ENCODE measurements around the gene SERPINB13. TPM values are rescaled to one million over a fixed set of nuclear protein-coding genes. Genes with fewer than 3 reads are reported as not detected.

The SERPINB13 gene
- polyA plus RNA-seq, 1 donor (not counting 4 experiments of a cell fraction or from before 2014, with no cell fraction given): 44.6 TPM

- Histone ChIP-seq H3K4me3 (ENCODE audit: control insufficient read depth in 2 of 3, extremely low read depth in 1 of 3, insufficient read depth in 2 of 3, low read depth in 1 of 3, low read length in 3 of 3) (no peak overlapping the region), H3K36me3 (ENCODE audit: control insufficient read depth in 2 of 2, extremely low read depth in 1 of 2, insufficient read depth in 2 of 2, low read length in 2 of 2) (peaks cover 0 to 13% of the 10 kb centered on the region in 2 experiments), H3K9ac (ENCODE audit: control insufficient read depth, extremely low read depth, insufficient read depth, low read length) (no peak overlapping the region), H3K4me1 (ENCODE audit: control insufficient read depth, extremely low read depth, insufficient read depth, low read length) (peaks cover 5% of the 10 kb centered on the region), H2AFZ (ENCODE audit: control insufficient read depth, low read length) (no peak overlapping the region), H3K79me2 (ENCODE audit: control insufficient read depth, insufficient read depth, low read length) (no peaks in the 10 kb centered on the region), H3K9me1 (ENCODE audit: control insufficient read depth, extremely low read depth, insufficient read depth, low read length) (no peaks in the 10 kb centered on the region), H3K27me3 (ENCODE audit: control insufficient read depth, extremely low read depth, insufficient read depth, low read length) (no peaks in the 10 kb centered on the region), H3K9me3 (ENCODE audit: control insufficient read depth, low read depth, low read length) (no peaks in the 10 kb centered on the region), H4K20me1 (ENCODE audit: control insufficient read depth, extremely low read depth, insufficient read depth, low read length) (no peaks in the 10 kb centered on the region), H3K4me2 (ENCODE audit: control insufficient read depth, extremely low read depth, insufficient read depth, low read depth, low read length) (no peak overlapping the region), H3K27ac (ENCODE audit: control insufficient read depth, insufficient read depth, low read length) (no peak overlapping the region)
- DNase-seq (ENCODE audit: low read depth, low spot score) (no peak), FAIRE-seq (no peak)
- dilution Hi-C loops (cut with MboI; ENCODE audit: extremely low pct_ligation_motif_present, low sequenced_read_pairs): no loop called here
- TF ChIP-seq EZH2 (IDR thresholded peaks at IDR 0.05; ENCODE audit: low read length): no peak
- TF ChIP-seq CTCF (optimal IDR thresholded peaks at IDR 0.05 in 1 of 3, IDR thresholded peaks at IDR 0.05 in 1 of 3, conservative IDR thresholded peaks at IDR 0.05 in 1 of 3; ENCODE audit: extremely low read depth in 1 of 3, insufficient read depth in 2 of 3, low read length in 3 of 3): no peak
Measured at GRCh38 chr18:63596964-63597363, 9.8 kb downstream of the SERPINB13 start.

GRCh38 chr18:63603355-63603754, 16.2 kb downstream of the SERPINB13 start:
- no peaks in the 10 kb centered on the region for H3K9me1 ChIP-seq (ENCODE audit: control insufficient read depth, extremely low read depth, insufficient read depth, low read length)
- H3K27ac ChIP-seq (ENCODE audit: control insufficient read depth, insufficient read depth, low read length): peak overlapping the region; percentile 85
- H3K79me2 ChIP-seq (ENCODE audit: control insufficient read depth, insufficient read depth, low read length): no peaks in the 10 kb centered on the region
- FAIRE-seq: peak; percentile 73
- H3K9me3 ChIP-seq (ENCODE audit: control insufficient read depth, low read depth, low read length): no peaks in the 10 kb centered on the region
- no peak overlapping the region for H3K4me3 ChIP-seq (ENCODE audit: control insufficient read depth in 2 of 3, extremely low read depth in 1 of 3, insufficient read depth in 2 of 3, low read depth in 1 of 3, low read length in 3 of 3)
- H2AFZ ChIP-seq (ENCODE audit: control insufficient read depth, low read length): peak overlapping the region; percentile 23
- H3K4me2 ChIP-seq (ENCODE audit: control insufficient read depth, extremely low read depth, insufficient read depth, low read depth, low read length): peak overlapping the region; percentile 69
- H4K20me1 ChIP-seq (ENCODE audit: control insufficient read depth, extremely low read depth, insufficient read depth, low read length): no peaks in the 10 kb centered on the region
- dilution Hi-C loops (cut with MboI; ENCODE audit: extremely low pct_ligation_motif_present, low sequenced_read_pairs): no loop called here
- H3K9ac ChIP-seq (ENCODE audit: control insufficient read depth, extremely low read depth, insufficient read depth, low read length): no peak overlapping the region
- no peak for DNase-seq (ENCODE audit: low read depth, low spot score)
- H3K27me3 ChIP-seq (ENCODE audit: control insufficient read depth, extremely low read depth, insufficient read depth, low read length): no peaks in the 10 kb centered on the region
- H3K36me3 ChIP-seq (ENCODE audit: control insufficient read depth in 2 of 2, extremely low read depth in 1 of 2, insufficient read depth in 2 of 2, low read length in 2 of 2): no peaks in the 10 kb centered on the region
- TF ChIP-seq CTCF (optimal IDR thresholded peaks at IDR 0.05 in 1 of 3, IDR thresholded peaks at IDR 0.05 in 1 of 3, conservative IDR thresholded peaks at IDR 0.05 in 1 of 3; ENCODE audit: extremely low read depth in 1 of 3, insufficient read depth in 2 of 3, low read length in 3 of 3) (no peak), EZH2 (IDR thresholded peaks at IDR 0.05; ENCODE audit: low read length) (no peak)
- H3K4me1 ChIP-seq (ENCODE audit: control insufficient read depth, extremely low read depth, insufficient read depth, low read length): peaks cover 27% of the 10 kb centered on the region

Measured in keratinocyte (primary cell).